ENCODE measurements around the gene PET100.

Gene PET100

GRCh38 chr19:7635670-7636069 lies 6.1 kb downstream of the PET100 start:
- no peak for DNase-seq

GRCh38 chr19:7636317-7636690 lies 6.7 kb downstream of the PET100 start:
- DNase-seq = no peak

- peak; percentile 93 for DNase-seq
These were observed 7.2 kb downstream of the PET100 start, which contains the start of gene STXBP2 for GRCh38 chr19:7636691-7637373. Gene STXBP2 (plus strand): TSS chr19:7637110. CDS start chr19:7637150, 40 bp downstream.

- DNase-seq = peak; percentile 39
These were observed 8.0 kb downstream of the PET100 start for GRCh38 chr19:7637374-7638256.

- no peak for DNase-seq
These were observed 9.3 kb downstream of the PET100 start for GRCh38 chr19:7638802-7639465.

GRCh38 chr19:7639863-7640348 lies 10.3 kb downstream of the PET100 start:
- no peak for DNase-seq

GRCh38 chr19:7640803-7641202 lies 11.2 kb downstream of the PET100 start:
- DNase-seq = no peak

GRCh38 chr19:7641290-7642276 lies 12.0 kb downstream of the PET100 start:
- DNase-seq = no peak

GRCh38 chr19:7642295-7643030 lies 12.9 kb downstream of the PET100 start:
- DNase-seq = no peak

- DNase-seq = no peak
These were observed 13.4 kb downstream of the PET100 start for GRCh38 chr19:7643031-7643415.

- DNase-seq = peak; percentile 65
These were observed 14.3 kb downstream of the PET100 start for GRCh38 chr19:7643629-7644549.

- no peak for DNase-seq
These were observed 14.9 kb downstream of the PET100 start for GRCh38 chr19:7644550-7644877.

- DNase-seq = no peak
These were observed 15.6 kb downstream of the PET100 start for GRCh38 chr19:7645163-7645562.

GRCh38 chr19:7645656-7646425 lies 16.2 kb downstream of the PET100 start:
- DNase-seq = no peak

GRCh38 chr19:7646426-7646700 lies 16.8 kb downstream of the PET100 start:
- DNase-seq = no peak

GRCh38 chr19:7647156-7647555 lies 17.6 kb downstream of the PET100 start:
- DNase-seq = no peak

GRCh38 chr19:7648265-7649014 lies 18.8 kb downstream of the PET100 start:
- DNase-seq = no peak

- no peak for DNase-seq
These were observed 20.6 kb downstream of the PET100 start for GRCh38 chr19:7650148-7650547.

GRCh38 chr19:7652061-7652641 lies 22.6 kb downstream of the PET100 start:
- DNase-seq = peak; percentile 93

Measured in stimulated activated CD8-positive, alpha-beta memory T cell treated with anti-CD3 and anti-CD28 coated beads, Interleukin-4, amount 100 ng/mL, for 48 hours (primary cell).